Hindlimb muscle (tissue), 1 donor: Measurements from ENCODE around the gene HEXIM2. TPM values are rescaled to one million over a fixed set of nuclear protein-coding genes. Genes with fewer than 3 reads are reported as not detected.
"Not testable (repeated sequence)": the region's sequence is repeated elsewhere in the genome, so short reads cannot be mapped to it uniquely, and the experiment has no call there.

Experiments
- DNase-seq: peaks from one replicate; pipeline ENCODE4 v3.0.0-alpha.2; 2013
- polyA plus RNA-seq: library from polyadenylated mRNA; unstranded; fragments of 120-200 nt; gene quantifications from one replicate; pipeline ENCODE4 v1.2.1, GENCODE V29; 2013; ENCODE audit not compliant: insufficient read length

HEXIM2 gene
- polyA plus RNA-seq, 1 donor: 9.1 TPM

GRCh38 chr17:45171338-45172231 lies 9.9 kb downstream of the HEXIM2 start:
- DNase-seq: peak; percentile 78

- no peak for DNase-seq
Observed at GRCh38 chr17:45172232-45172540, 10.5 kb downstream of the HEXIM2 start.

GRCh38 chr17:45172541-45173286 lies 11.0 kb downstream of the HEXIM2 start:
- peak; percentile 72 for DNase-seq

GRCh38 chr17:45175759-45176115 lies 14.1 kb downstream of the HEXIM2 start:
- DNase-seq: no peak

GRCh38 chr17:45177563-45177962 lies 15.9 kb downstream of the HEXIM2 start:
- no peak for DNase-seq

GRCh38 chr17:45184144-45184543 lies 22.5 kb downstream of the HEXIM2 start:
- no peak for DNase-seq

- DNase-seq: no peak
Observed at GRCh38 chr17:45186801-45187354, 25.2 kb downstream of the HEXIM2 start.

- no peak for DNase-seq
Observed at GRCh38 chr17:45189009-45189408, 27.3 kb downstream of the HEXIM2 start.

GRCh38 chr17:45190503-45191255 lies 29.0 kb downstream of the HEXIM2 start:
- DNase-seq: no peak

- no peak for DNase-seq
Observed at GRCh38 chr17:45195424-45195823, 33.7 kb downstream of the HEXIM2 start.

GRCh38 chr17:45197108-45197507 lies 35.4 kb downstream of the HEXIM2 start:
- no peak for DNase-seq

GRCh38 chr17:45197555-45198334 lies 36.1 kb downstream of the HEXIM2 start:
- DNase-seq: peak; percentile 88

GRCh38 chr17:45200701-45201100 lies 39.0 kb downstream of the HEXIM2 start:
- DNase-seq: no peak

GRCh38 chr17:45201457-45201856 lies 39.8 kb downstream of the HEXIM2 start:
- no peak for DNase-seq

GRCh38 chr17:45201880-45202279 lies 40.2 kb downstream of the HEXIM2 start:
- DNase-seq: not testable (repeated sequence)

GRCh38 chr17:45218895-45219661 lies 57.4 kb downstream of the HEXIM2 start:
- DNase-seq: peak; percentile 87

Other genes with a start within 250 kb of the HEXIM2 start
- 0.71 TPM for gene GFAP, start 246.4 kb upstream of the HEXIM2 start, polyA plus RNA-seq
- 8.8 TPM for gene KIF18B, start 214.1 kb upstream of the HEXIM2 start, polyA plus RNA-seq
- gene C1QL1, start 193.6 kb upstream of the HEXIM2 start, polyA plus RNA-seq: 1.5 TPM
- gene DCAKD, start 110.2 kb upstream of the HEXIM2 start, polyA plus RNA-seq: 33.4 TPM
- 39.0 TPM for gene NMT1, start 100.6 kb upstream of the HEXIM2 start, polyA plus RNA-seq
- gene PLCD3, start 29.4 kb upstream of the HEXIM2 start, polyA plus RNA-seq: 55.8 TPM
- gene ACBD4, start 26.2 kb upstream of the HEXIM2 start, polyA plus RNA-seq: 5.7 TPM
- gene HEXIM1, start 13.4 kb upstream of the HEXIM2 start, polyA plus RNA-seq: 22.7 TPM
- 10.0 TPM for gene FMNL1, start 60.0 kb downstream of the HEXIM2 start, polyA plus RNA-seq
- not detected for gene SPATA32, start 100.2 kb downstream of the HEXIM2 start, polyA plus RNA-seq
- 11.5 TPM for gene MAP3K14, start 155.1 kb downstream of the HEXIM2 start, polyA plus RNA-seq